Measurements from ENCODE around the gene BIVM.

BIVM gene

GRCh38 chr13:102881819-102882686, 83.1 kb downstream of the BIVM start:
- no peak for DNase-seq (ENCODE audit: low read depth)
